GM12891 (cell line): ENCODE results near the gene KRT6A.

Experiments used
- DNase-seq: peaks from one replicate; pipeline ENCODE4 v3.0.0; 2011; ENCODE audit warnings: low spot score; ENCODE audit not compliant: insufficient read length
- FAIRE-seq: peaks from 2 replicates; lab custom pipeline; 2011; peaks lifted over from hg19 to GRCh38; lab: Jason Lieb, UNC
- PAX5 ChIP-seq: IDR thresholded peaks from 2 replicates; pipeline ENCODE4 v1.6.1; 2011; ENCODE audit warnings: low read length, moderate library complexity, mild to moderate bottlenecking; ENCODE audit not compliant: insufficient read depth, severe bottlenecking
- POLR2A ChIP-seq: IDR thresholded peaks from 2 replicates; pipeline ENCODE4 v1.6.1; 2011; ENCODE audit warnings: low read depth, low read length, control low read depth
- POLR2AphosphoS5 ChIP-seq: IDR thresholded peaks from 2 replicates; pipeline ENCODE4 v1.6.1; 2011; ENCODE audit warnings: low read depth, low read length, control low read depth
- POU2F2 ChIP-seq: IDR thresholded peaks from 2 replicates; pipeline ENCODE4 v1.6.1; 2011; ENCODE audit warnings: low read depth, mild to moderate bottlenecking, control low read depth, low read length, moderate library complexity
- SPI1 ChIP-seq: IDR thresholded peaks from 2 replicates; pipeline ENCODE4 v1.6.1; 2011; ENCODE audit warnings: low read depth, low read length, control low read depth
- TAF1 ChIP-seq: IDR thresholded peaks from 2 replicates; pipeline ENCODE4 v1.6.1; 2011; ENCODE audit warnings: low read depth, low read length, control low read depth

Gene KRT6A

DNA sequence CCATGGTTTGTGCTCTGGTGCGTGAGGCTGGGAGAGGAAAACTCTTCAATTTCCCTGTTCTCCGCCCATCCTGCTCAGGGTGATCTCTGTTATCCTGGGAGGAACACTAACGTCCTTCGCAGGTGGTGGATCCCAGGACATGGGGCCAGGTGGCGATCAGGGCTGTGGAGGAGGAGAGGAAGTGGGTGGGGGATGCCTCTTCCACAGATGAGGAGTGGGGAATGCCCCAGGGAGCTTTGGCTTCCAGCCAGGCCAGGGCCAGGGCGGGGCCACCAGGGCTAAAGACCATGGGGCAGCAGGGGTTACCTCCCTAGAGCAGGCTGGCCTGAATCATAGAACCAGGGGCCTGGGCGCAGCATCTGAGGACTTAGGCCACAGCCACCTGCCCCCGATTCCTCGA is 55.5 kb downstream of the KRT6A start:
- DNase-seq: no peak
- no peak for FAIRE-seq
- TF ChIP-seq SPI1: no peak
- TF ChIP-seq POLR2AphosphoS5: no peak
- no peak for TF ChIP-seq POU2F2
- no peak for TF ChIP-seq PAX5
- no peak for TF ChIP-seq TAF1
- no peak for TF ChIP-seq POLR2A
